Measurements from ENCODE around the gene AGXT2. TPM values are rescaled to one million over a fixed set of nuclear protein-coding genes. Genes with fewer than 3 reads are reported as not detected.

AGXT2 gene
- total and polyA plus RNA-seq, 9 of the 15 experiments (the other 6 are each of a cell fraction or from before 2014, with no cell fraction given): not detected

DNA sequence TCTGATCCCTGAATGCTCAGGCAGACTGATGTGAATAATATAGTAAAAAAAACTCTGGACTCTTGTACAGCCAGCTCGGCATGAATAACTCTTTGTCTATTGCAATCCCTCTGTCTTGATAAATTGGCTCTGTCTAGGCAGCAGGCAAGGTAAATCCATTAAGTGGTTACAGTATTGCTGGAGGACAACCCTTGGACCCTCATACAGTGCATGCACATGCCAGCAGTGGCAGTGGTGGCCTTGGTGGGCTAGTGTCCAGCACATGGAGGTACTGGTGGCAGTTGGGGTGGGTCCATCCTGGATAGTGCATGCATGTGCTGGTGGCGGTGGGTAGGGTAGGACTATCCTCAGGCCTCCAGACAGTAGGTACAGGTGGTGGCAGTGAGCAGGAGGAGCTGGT, 79.5 kb downstream of the AGXT2 start:
- no peak for FAIRE-seq
- no peak for ATAC-seq
- ChIA-PET CTCF (ENCODE audit: low intra/inter-chr PET ratio) (no interaction called here), POLR2A (interaction anchor here (0.6 kb wide), 1 partner anchor 131 kb away, joined by 3 read pairs; no protein-coding TSS in a partner anchor)
- Histone ChIP-seq H3K79me2 (ENCODE audit: control insufficient read depth, insufficient read depth, low read length) (no peaks in the 10 kb centered on the region), H3K27ac (ENCODE audit: extremely low read depth, low read depth, low read length) (no peak overlapping the region), H4K20me1 (replicated peaks; ENCODE audit: control insufficient read depth, insufficient read depth, low read length) (no peaks in the 10 kb centered on the region), H3K9me1 (ENCODE audit: control insufficient read depth, insufficient read depth, low read length) (no peaks in the 10 kb centered on the region), H3K4me1 (replicated peaks in 1 of 2; ENCODE audit: control insufficient read depth in 2 of 2, insufficient read depth in 2 of 2, low read length in 2 of 2) (no peaks in the 10 kb centered on the region), H3K36me3 (ENCODE audit: control insufficient read depth, insufficient read depth, low read length) (no peaks in the 10 kb centered on the region), H2AFZ (ENCODE audit: low read depth, low read length) (no peak overlapping the region), H3K4me2 (ENCODE audit: insufficient read depth, low read length) (no peak overlapping the region), H3K27me3 (ENCODE audit: control insufficient read depth in 2 of 2, insufficient read depth in 2 of 2, low read length in 2 of 2) (no peaks in the 10 kb centered on the region), H3K9ac (ENCODE audit: insufficient read depth in 1 of 2, low read depth in 2 of 2, low read length in 2 of 2) (no peak overlapping the region; a peak in 1 of 4 replicates), H3K9me3 (replicated peaks; ENCODE audit: control insufficient read depth, insufficient read depth, low read depth, low read length) (no peaks in the 10 kb centered on the region), H3K4me3 (no peak overlapping the region)
- intact Hi-C loops (cut with micrococcal nuclease) (no loop called here), in situ Hi-C loops (cut with MboI) (no loop called here)
- no TSS peak for BruUV-seq (replicated peaks)
- WGBS (ENCODE audit: insufficient coverage, low coverage, missing lambda C conversion rate): 45% methylated on average over 2 of the region's 2 CpGs
- no peak for DNase-seq (ENCODE audit: extremely low read depth in 1 of 4, low spot score in 3 of 4)
- no peak for TF ChIP-seq GTF2A2 (tag; IDR thresholded peaks at IDR 0.05)
- TF ChIP-seq RFX1 (IDR thresholded peaks at IDR 0.05): no peak
- TF ChIP-seq, protein P1, sequence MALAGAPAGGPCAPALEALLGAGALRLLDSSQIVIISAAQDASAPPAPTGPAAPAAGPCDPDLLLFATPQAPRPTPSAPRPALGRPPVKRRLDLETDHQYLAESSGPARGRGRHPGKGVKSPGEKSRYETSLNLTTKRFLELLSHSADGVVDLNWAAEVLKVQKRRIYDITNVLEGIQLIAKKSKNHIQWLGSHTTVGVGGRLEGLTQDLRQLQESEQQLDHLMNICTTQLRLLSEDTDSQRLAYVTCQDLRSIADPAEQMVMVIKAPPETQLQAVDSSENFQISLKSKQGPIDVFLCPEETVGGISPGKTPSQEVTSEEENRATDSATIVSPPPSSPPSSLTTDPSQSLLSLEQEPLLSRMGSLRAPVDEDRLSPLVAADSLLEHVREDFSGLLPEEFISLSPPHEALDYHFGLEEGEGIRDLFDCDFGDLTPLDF (CRISPR knock-in tag; IDR thresholded peaks at IDR 0.05): no peak
- no peak for TF ChIP-seq ZNF165 (CRISPR knock-in tag; IDR thresholded peaks at IDR 0.05; ENCODE audit: borderline replicate concordance)
- no peak for TF ChIP-seq ZNF140 (CRISPR knock-in tag; IDR thresholded peaks at IDR 0.05)
- no peak for TF ChIP-seq RBM17 (IDR thresholded peaks at IDR 0.05; ENCODE audit: borderline replicate concordance, low read depth, low read length)
- TF ChIP-seq ZNF584 (CRISPR knock-in tag; IDR thresholded peaks at IDR 0.05; ENCODE audit: low read depth): no peak
- TF ChIP-seq, protein P2, sequence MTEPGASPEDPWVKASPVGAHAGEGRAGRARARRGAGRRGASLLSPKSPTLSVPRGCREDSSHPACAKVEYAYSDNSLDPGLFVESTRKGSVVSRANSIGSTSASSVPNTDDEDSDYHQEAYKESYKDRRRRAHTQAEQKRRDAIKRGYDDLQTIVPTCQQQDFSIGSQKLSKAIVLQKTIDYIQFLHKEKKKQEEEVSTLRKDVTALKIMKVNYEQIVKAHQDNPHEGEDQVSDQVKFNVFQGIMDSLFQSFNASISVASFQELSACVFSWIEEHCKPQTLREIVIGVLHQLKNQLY (CRISPR knock-in tag; conservative IDR thresholded peaks at IDR 0.05): no peak
- no peak for TF ChIP-seq RBFOX2 (IDR thresholded peaks at IDR 0.05; ENCODE audit: low read depth, low read length)
- no peak for TF ChIP-seq CBX1 (IDR thresholded peaks at IDR 0.05; ENCODE audit: low read depth)
- no peak for TF ChIP-seq MIER1 (IDR thresholded peaks at IDR 0.05; ENCODE audit: low read depth)
- TF ChIP-seq, protein P3, sequence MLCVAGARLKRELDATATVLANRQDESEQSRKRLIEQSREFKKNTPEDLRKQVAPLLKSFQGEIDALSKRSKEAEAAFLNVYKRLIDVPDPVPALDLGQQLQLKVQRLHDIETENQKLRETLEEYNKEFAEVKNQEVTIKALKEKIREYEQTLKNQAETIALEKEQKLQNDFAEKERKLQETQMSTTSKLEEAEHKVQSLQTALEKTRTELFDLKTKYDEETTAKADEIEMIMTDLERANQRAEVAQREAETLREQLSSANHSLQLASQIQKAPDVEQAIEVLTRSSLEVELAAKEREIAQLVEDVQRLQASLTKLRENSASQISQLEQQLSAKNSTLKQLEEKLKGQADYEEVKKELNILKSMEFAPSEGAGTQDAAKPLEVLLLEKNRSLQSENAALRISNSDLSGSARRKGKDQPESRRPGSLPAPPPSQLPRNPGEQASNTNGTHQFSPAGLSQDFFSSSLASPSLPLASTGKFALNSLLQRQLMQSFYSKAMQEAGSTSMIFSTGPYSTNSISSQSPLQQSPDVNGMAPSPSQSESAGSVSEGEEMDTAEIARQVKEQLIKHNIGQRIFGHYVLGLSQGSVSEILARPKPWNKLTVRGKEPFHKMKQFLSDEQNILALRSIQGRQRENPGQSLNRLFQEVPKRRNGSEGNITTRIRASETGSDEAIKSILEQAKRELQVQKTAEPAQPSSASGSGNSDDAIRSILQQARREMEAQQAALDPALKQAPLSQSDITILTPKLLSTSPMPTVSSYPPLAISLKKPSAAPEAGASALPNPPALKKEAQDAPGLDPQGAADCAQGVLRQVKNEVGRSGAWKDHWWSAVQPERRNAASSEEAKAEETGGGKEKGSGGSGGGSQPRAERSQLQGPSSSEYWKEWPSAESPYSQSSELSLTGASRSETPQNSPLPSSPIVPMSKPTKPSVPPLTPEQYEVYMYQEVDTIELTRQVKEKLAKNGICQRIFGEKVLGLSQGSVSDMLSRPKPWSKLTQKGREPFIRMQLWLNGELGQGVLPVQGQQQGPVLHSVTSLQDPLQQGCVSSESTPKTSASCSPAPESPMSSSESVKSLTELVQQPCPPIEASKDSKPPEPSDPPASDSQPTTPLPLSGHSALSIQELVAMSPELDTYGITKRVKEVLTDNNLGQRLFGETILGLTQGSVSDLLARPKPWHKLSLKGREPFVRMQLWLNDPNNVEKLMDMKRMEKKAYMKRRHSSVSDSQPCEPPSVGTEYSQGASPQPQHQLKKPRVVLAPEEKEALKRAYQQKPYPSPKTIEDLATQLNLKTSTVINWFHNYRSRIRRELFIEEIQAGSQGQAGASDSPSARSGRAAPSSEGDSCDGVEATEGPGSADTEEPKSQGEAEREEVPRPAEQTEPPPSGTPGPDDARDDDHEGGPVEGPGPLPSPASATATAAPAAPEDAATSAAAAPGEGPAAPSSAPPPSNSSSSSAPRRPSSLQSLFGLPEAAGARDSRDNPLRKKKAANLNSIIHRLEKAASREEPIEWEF (CRISPR knock-in tag; IDR thresholded peaks at IDR 0.05): no peak
- TF ChIP-seq, protein P4, sequence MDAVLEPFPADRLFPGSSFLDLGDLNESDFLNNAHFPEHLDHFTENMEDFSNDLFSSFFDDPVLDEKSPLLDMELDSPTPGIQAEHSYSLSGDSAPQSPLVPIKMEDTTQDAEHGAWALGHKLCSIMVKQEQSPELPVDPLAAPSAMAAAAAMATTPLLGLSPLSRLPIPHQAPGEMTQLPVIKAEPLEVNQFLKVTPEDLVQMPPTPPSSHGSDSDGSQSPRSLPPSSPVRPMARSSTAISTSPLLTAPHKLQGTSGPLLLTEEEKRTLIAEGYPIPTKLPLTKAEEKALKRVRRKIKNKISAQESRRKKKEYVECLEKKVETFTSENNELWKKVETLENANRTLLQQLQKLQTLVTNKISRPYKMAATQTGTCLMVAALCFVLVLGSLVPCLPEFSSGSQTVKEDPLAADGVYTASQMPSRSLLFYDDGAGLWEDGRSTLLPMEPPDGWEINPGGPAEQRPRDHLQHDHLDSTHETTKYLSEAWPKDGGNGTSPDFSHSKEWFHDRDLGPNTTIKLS (IDR thresholded peaks at IDR 0.05; ENCODE audit: borderline replicate concordance, low read depth): no peak
- TF ChIP-seq SAFB (IDR thresholded peaks at IDR 0.05; ENCODE audit: borderline replicate concordance, low read depth, low read length): no peak
- no peak for TF ChIP-seq MCM7 (IDR thresholded peaks at IDR 0.05)

All from K562 (cell line).